ENCODE results near the gene MEP1A.
"Not testable (repeated sequence)": the region's sequence is repeated elsewhere in the genome, so short reads cannot be mapped to it uniquely, and the experiment has no call there.

MEP1A gene

GRCh38 chr6:46772016-46772415, 21.2 kb upstream of the MEP1A start:
- no peaks in the 10 kb centered on the region for H3K9me3 ChIP-seq (ENCODE audit: insufficient read depth, low read depth, low read length)
- H3K4me3 ChIP-seq (ENCODE audit: low read length, poor library complexity, severe bottlenecking): no peak overlapping the region
- no peak overlapping the region for H3K9ac ChIP-seq (ENCODE audit: low read depth, low read length, poor library complexity, severe bottlenecking)
- H3K36me3 ChIP-seq (ENCODE audit: insufficient read depth, low read length): no peaks in the 10 kb centered on the region
- H3K4me1 ChIP-seq (ENCODE audit: insufficient read depth, low read length, poor library complexity, severe bottlenecking): no peaks in the 10 kb centered on the region
- H2AFZ ChIP-seq (ENCODE audit: low read length): no peak overlapping the region
- no peaks in the 10 kb centered on the region for H3K27me3 ChIP-seq (ENCODE audit: insufficient read depth, low read length, poor library complexity, severe bottlenecking)
- no peak overlapping the region for H3K4me2 ChIP-seq (ENCODE audit: low read depth, low read length, poor library complexity, severe bottlenecking)
- no peak for TF ChIP-seq CTCF (conservative IDR thresholded peaks at IDR 0.05; ENCODE audit: low read length)
- no peak for TF ChIP-seq EZH2phosphoT487 (IDR thresholded peaks at IDR 0.05; ENCODE audit: borderline replicate concordance)
- H3K79me2 ChIP-seq (ENCODE audit: insufficient read depth, low read length): no peaks in the 10 kb centered on the region
- no peaks in the 10 kb centered on the region for H4K20me1 ChIP-seq (ENCODE audit: insufficient read depth, low read length, poor library complexity, severe bottlenecking)
- no peaks in the 10 kb centered on the region for H3F3A ChIP-seq (ENCODE audit: low read depth)
- no peaks in the 10 kb centered on the region for H3K9me2 ChIP-seq (replicated peaks; ENCODE audit: low read depth, low read length)

- Histone ChIP-seq H3K9ac (ENCODE audit: low read depth, low read length, poor library complexity, severe bottlenecking) (no peak overlapping the region), H3K9me2 (replicated peaks; ENCODE audit: low read depth, low read length) (no peaks in the 10 kb centered on the region), H3K36me3 (ENCODE audit: insufficient read depth, low read length) (no peaks in the 10 kb centered on the region), H3F3A (ENCODE audit: low read depth) (no peaks in the 10 kb centered on the region), H2AFZ (ENCODE audit: low read length) (no peak overlapping the region), H3K79me2 (ENCODE audit: insufficient read depth, low read length) (no peaks in the 10 kb centered on the region), H3K4me1 (ENCODE audit: insufficient read depth, low read length, poor library complexity, severe bottlenecking) (no peaks in the 10 kb centered on the region), H3K4me2 (ENCODE audit: low read depth, low read length, poor library complexity, severe bottlenecking) (no peak overlapping the region), H3K4me3 (ENCODE audit: low read length, poor library complexity, severe bottlenecking) (no peak overlapping the region), H4K20me1 (ENCODE audit: insufficient read depth, low read length, poor library complexity, severe bottlenecking) (no peaks in the 10 kb centered on the region), H3K27me3 (ENCODE audit: insufficient read depth, low read length, poor library complexity, severe bottlenecking) (no peaks in the 10 kb centered on the region), H3K9me3 (ENCODE audit: insufficient read depth, low read depth, low read length) (no peaks in the 10 kb centered on the region)
- TF ChIP-seq CTCF (conservative IDR thresholded peaks at IDR 0.05; ENCODE audit: low read length) (no peak), EZH2phosphoT487 (IDR thresholded peaks at IDR 0.05; ENCODE audit: borderline replicate concordance) (no peak)
These were observed 20.4 kb upstream of the MEP1A start for GRCh38 chr6:46772762-46773161.

GRCh38 chr6:46773201-46773855, 19.9 kb upstream of the MEP1A start:
- H3K4me1 ChIP-seq (ENCODE audit: insufficient read depth, low read length, poor library complexity, severe bottlenecking): no peaks in the 10 kb centered on the region
- H3F3A ChIP-seq (ENCODE audit: low read depth): no peaks in the 10 kb centered on the region
- no peaks in the 10 kb centered on the region for H3K27me3 ChIP-seq (ENCODE audit: insufficient read depth, low read length, poor library complexity, severe bottlenecking)
- no peak overlapping the region for H2AFZ ChIP-seq (ENCODE audit: low read length)
- H3K9ac ChIP-seq (ENCODE audit: low read depth, low read length, poor library complexity, severe bottlenecking): no peak overlapping the region
- no peaks in the 10 kb centered on the region for H3K79me2 ChIP-seq (ENCODE audit: insufficient read depth, low read length)
- no peaks in the 10 kb centered on the region for H4K20me1 ChIP-seq (ENCODE audit: insufficient read depth, low read length, poor library complexity, severe bottlenecking)
- TF ChIP-seq CTCF (conservative IDR thresholded peaks at IDR 0.05; ENCODE audit: low read length): no peak
- TF ChIP-seq EZH2phosphoT487 (IDR thresholded peaks at IDR 0.05; ENCODE audit: borderline replicate concordance): no peak
- no peak overlapping the region for H3K4me2 ChIP-seq (ENCODE audit: low read depth, low read length, poor library complexity, severe bottlenecking)
- no peaks in the 10 kb centered on the region for H3K9me2 ChIP-seq (replicated peaks; ENCODE audit: low read depth, low read length)
- H3K4me3 ChIP-seq (ENCODE audit: low read length, poor library complexity, severe bottlenecking): no peak overlapping the region
- H3K36me3 ChIP-seq (ENCODE audit: insufficient read depth, low read length): no peaks in the 10 kb centered on the region
- H3K9me3 ChIP-seq (ENCODE audit: insufficient read depth, low read depth, low read length): no peaks in the 10 kb centered on the region

- H3K27me3 ChIP-seq (ENCODE audit: insufficient read depth, low read length, poor library complexity, severe bottlenecking); H2AFZ ChIP-seq (ENCODE audit: low read length); H3K4me1 ChIP-seq (ENCODE audit: insufficient read depth, low read length, poor library complexity, severe bottlenecking); H3K9ac ChIP-seq (ENCODE audit: low read depth, low read length, poor library complexity, severe bottlenecking); H3K36me3 ChIP-seq (ENCODE audit: insufficient read depth, low read length); H3K9me3 ChIP-seq (ENCODE audit: insufficient read depth, low read depth, low read length); H3K79me2 ChIP-seq (ENCODE audit: insufficient read depth, low read length); H3K4me3 ChIP-seq (ENCODE audit: low read length, poor library complexity, severe bottlenecking); H4K20me1 ChIP-seq (ENCODE audit: insufficient read depth, low read length, poor library complexity, severe bottlenecking); H3K4me2 ChIP-seq (ENCODE audit: low read depth, low read length, poor library complexity, severe bottlenecking); H3K9me2 ChIP-seq (replicated peaks; ENCODE audit: low read depth, low read length); H3F3A ChIP-seq (ENCODE audit: low read depth): not testable (repeated sequence)
These were observed 18.5 kb upstream of the MEP1A start for GRCh38 chr6:46774736-46775135.
